ENCODE measurements around the gene GLA.

The GLA gene

GRCh38 chrX:101348452-101349192, 59.1 kb downstream of the GLA start, which contains the start of gene TIMM8A:
Gene TIMM8A (minus strand): TSS chrX:101348742. CDS start chrX:101348664, 78 bp downstream.
- DNase-seq, result peak; percentile 80

GRCh38 chrX:101347859-101348451, 59.8 kb downstream of the GLA start:
- peak; percentile 10 for DNase-seq
